ENCODE measurements around the gene PRND. TPM values are rescaled to one million over a fixed set of nuclear protein-coding genes. Genes with fewer than 3 reads are reported as not detected.

PRND gene
- polyA plus RNA-seq, 2 of the 4 experiments (the other 2 are of a cell fraction), result not detected

- FAIRE-seq (peak; percentile 68), ATAC-seq (peak; percentile 75 to 85), DNase-seq (ENCODE audit: low read depth in 1 of 2, low spot score in 1 of 2) (peak; percentile 68 to 90)
- CTCF ChIA-PET, result interaction anchor here (0.5 to 15.3 kb wide), 39 partner anchors 9 to 829 kb away, joined by 3 to 378 read pairs (median 4); no protein-coding TSS in a partner anchor
- no peaks in the 10 kb centered on the region for H3K9me3 ChIP-seq
- no peak overlapping the region for H3K27ac ChIP-seq
- 35% methylated on average over 18 of the region's 18 CpGs for WGBS (ENCODE audit: missing lambda C conversion rate)
- H3K4me2 ChIP-seq, result peak overlapping the region; percentile 84
- H3K4me3 ChIP-seq, result peak overlapping the region; percentile 23; the same call in 1 of the 3 replicates
- TF ChIP-seq GATA3 (IDR thresholded peaks at IDR 0.05; ENCODE audit: borderline replicate concordance) (no peak), SMC3 (IDR thresholded peaks at IDR 0.05) (peak; percentile 100), JUNB (IDR thresholded peaks at IDR 0.05) (no peak), BHLHE40 (IDR thresholded peaks at IDR 0.05; ENCODE audit: low read depth, low read length) (no peak), HOXA7 (CRISPR knock-in tag; IDR thresholded peaks at IDR 0.05) (no peak), RFX5 (IDR thresholded peaks at IDR 0.05) (no peak), JUN (IDR thresholded peaks at IDR 0.05) (no peak), RAD21 (conservative IDR thresholded peaks at IDR 0.05 in 1 of 2, IDR thresholded peaks at IDR 0.05 in 1 of 2) (peak; percentile 99), ZFP36 (IDR thresholded peaks at IDR 0.05; ENCODE audit: borderline replicate concordance, partially characterized antibody) (no peak), CTCF (IDR thresholded peaks at IDR 0.05) (peak; percentile 99), ESRRA (IDR thresholded peaks at IDR 0.05; ENCODE audit: borderline replicate concordance, low read length) (no peak), EHF (CRISPR knock-in tag; IDR thresholded peaks at IDR 0.05) (no peak), CBX2 (IDR thresholded peaks at IDR 0.05; ENCODE audit: borderline replicate concordance, low read depth) (no peak), FOXS1 (CRISPR knock-in tag; IDR thresholded peaks at IDR 0.05) (no peak), NR3C1 (IDR thresholded peaks at IDR 0.05) (no peak), HMGXB4 (CRISPR knock-in tag; IDR thresholded peaks at IDR 0.05; ENCODE audit: borderline replicate concordance) (no peak), FOSL2 (IDR thresholded peaks at IDR 0.05) (no peak), FOSL2 (CRISPR knock-in tag; IDR thresholded peaks at IDR 0.05) (no peak), EHMT2 (IDR thresholded peaks at IDR 0.05; ENCODE audit: low read depth) (no peak), KDM1A (IDR thresholded peaks at IDR 0.05; ENCODE audit: low read depth) (no peak)
- TF ChIP-seq, protein P1, sequence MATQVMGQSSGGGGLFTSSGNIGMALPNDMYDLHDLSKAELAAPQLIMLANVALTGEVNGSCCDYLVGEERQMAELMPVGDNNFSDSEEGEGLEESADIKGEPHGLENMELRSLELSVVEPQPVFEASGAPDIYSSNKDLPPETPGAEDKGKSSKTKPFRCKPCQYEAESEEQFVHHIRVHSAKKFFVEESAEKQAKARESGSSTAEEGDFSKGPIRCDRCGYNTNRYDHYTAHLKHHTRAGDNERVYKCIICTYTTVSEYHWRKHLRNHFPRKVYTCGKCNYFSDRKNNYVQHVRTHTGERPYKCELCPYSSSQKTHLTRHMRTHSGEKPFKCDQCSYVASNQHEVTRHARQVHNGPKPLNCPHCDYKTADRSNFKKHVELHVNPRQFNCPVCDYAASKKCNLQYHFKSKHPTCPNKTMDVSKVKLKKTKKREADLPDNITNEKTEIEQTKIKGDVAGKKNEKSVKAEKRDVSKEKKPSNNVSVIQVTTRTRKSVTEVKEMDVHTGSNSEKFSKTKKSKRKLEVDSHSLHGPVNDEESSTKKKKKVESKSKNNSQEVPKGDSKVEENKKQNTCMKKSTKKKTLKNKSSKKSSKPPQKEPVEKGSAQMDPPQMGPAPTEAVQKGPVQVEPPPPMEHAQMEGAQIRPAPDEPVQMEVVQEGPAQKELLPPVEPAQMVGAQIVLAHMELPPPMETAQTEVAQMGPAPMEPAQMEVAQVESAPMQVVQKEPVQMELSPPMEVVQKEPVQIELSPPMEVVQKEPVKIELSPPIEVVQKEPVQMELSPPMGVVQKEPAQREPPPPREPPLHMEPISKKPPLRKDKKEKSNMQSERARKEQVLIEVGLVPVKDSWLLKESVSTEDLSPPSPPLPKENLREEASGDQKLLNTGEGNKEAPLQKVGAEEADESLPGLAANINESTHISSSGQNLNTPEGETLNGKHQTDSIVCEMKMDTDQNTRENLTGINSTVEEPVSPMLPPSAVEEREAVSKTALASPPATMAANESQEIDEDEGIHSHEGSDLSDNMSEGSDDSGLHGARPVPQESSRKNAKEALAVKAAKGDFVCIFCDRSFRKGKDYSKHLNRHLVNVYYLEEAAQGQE (IDR thresholded peaks at IDR 0.05), result no peak
- TF ChIP-seq, protein P2, sequence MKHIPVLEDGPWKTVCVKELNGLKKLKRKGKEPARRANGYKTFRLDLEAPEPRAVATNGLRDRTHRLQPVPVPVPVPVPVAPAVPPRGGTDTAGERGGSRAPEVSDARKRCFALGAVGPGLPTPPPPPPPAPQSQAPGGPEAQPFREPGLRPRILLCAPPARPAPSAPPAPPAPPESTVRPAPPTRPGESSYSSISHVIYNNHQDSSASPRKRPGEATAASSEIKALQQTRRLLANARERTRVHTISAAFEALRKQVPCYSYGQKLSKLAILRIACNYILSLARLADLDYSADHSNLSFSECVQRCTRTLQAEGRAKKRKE (CRISPR knock-in tag; IDR thresholded peaks at IDR 0.05; ENCODE audit: low read depth), result no peak
- TF ChIP-seq, protein P3, sequence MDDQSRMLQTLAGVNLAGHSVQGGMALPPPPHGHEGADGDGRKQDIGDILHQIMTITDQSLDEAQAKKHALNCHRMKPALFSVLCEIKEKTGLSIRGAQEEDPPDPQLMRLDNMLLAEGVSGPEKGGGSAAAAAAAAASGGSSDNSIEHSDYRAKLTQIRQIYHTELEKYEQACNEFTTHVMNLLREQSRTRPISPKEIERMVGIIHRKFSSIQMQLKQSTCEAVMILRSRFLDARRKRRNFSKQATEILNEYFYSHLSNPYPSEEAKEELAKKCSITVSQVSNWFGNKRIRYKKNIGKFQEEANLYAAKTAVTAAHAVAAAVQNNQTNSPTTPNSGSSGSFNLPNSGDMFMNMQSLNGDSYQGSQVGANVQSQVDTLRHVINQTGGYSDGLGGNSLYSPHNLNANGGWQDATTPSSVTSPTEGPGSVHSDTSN (IDR thresholded peaks at IDR 0.05), result no peak
- POLR2A ChIA-PET, result interaction anchor here (1.6 kb wide), 1 partner anchor 109 kb away, joined by 4 read pairs; no protein-coding TSS in a partner anchor
- peaks cover 6% of the 10 kb centered on the region; the same call in 2 of the 3 replicates for H3K4me1 ChIP-seq
Measured at GRCh38 chr20:4720041-4720976, 1.4 kb upstream of the PRND start.

Data from A549 (cell line).